ENCODE data around the gene ACOX2. TPM values are rescaled to one million over a fixed set of nuclear protein-coding genes. Genes with fewer than 3 reads are reported as not detected.

Gene ACOX2
- total RNA-seq, 1 experiment from 2014 or later = 3.2 TPM

DNA sequence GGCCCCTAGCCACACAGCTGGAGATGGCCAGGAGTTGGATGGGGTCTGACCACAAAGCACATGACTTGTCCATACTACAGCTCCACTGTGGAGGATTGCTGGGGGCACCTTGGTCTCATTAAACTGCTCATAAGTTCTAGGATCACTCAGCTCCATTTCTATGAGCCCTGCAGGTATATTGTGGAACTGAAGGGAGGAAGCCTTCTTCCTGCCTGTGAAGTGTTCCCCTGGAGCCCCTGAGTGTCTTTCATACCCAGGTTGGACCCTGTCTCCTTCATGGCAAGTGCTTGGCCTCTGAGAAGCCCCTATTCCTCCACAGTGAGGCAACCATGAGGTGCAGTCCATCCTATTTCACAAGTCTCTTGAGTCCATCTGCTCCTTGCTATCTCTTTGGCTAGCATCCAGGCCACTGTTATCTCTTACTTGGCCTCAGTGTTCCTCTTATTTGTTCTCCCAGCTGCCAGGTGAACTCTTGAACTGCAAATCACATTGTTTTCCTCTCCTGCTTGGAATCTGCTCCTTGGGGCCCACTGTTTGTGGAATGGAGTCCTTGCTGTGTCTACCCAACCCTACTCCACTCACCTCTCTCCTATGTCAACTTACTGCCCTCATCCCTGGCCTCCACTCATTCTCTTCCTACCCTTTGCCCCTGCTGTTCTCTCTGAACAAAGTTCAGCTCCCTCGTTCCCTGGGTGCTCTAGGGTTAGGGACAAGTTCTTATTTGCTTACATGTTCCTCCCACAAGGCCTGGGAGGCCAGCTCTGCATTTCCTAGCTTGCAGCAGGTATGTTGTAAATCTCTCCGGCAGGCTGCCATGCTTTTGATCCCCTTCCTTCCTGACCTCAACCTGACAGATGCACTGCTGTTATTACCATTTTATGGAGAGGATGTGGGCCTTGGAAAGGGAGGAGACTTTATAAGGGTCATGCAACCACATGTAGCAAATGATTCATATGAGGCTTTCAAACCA, 1.2 kb downstream of the ACOX2 start:
- no peaks in the 10 kb centered on the region for H3K36me3 ChIP-seq (ENCODE audit: control insufficient read depth, insufficient read depth, low read length)
- H3K9me3 ChIP-seq (ENCODE audit: control insufficient read depth, insufficient read depth, low read depth, low read length) = no peaks in the 10 kb centered on the region
- no TSS peak for BruUV-seq (replicated peaks)
- peak overlapping the region; percentile 44 for H3K27ac ChIP-seq (ENCODE audit: low read length)
- no peaks in the 10 kb centered on the region for H3K27me3 ChIP-seq (ENCODE audit: control insufficient read depth, insufficient read depth, low read length)
- no peaks in the 10 kb centered on the region; the same call in 1 of the 2 replicates for H3K4me1 ChIP-seq (ENCODE audit: control insufficient read depth, insufficient read depth, low read length)
- TF ChIP-seq SIN3A (IDR thresholded peaks at IDR 0.05; ENCODE audit: borderline replicate concordance, insufficient read depth, low read depth, low read length) = no peak
- TF ChIP-seq TCF7L2 (IDR thresholded peaks at IDR 0.05; ENCODE audit: low read depth, low read length) = peak; percentile 96
- H3K4me3 ChIP-seq (ENCODE audit: low read depth in 2 of 2, low read length in 2 of 2) = no peak overlapping the region
- POLR2A ChIA-PET = no interaction called here
- intact Hi-C loops (cut with micrococcal nuclease; ENCODE audit: unreplicated experiment) = no loop called here
- DNase-seq (ENCODE audit: low read depth, low spot score) (no peak), ATAC-seq (no peak)
- CTCF ChIA-PET = interaction anchor here (0.6 kb wide), 1 partner anchor 358 kb away, joined by 5 read pairs; no protein-coding TSS in a partner anchor
- in situ Hi-C loops (cut with HindIII; ENCODE audit: low pct_unique_long_range_greater_than_20kb, low sequenced_read_pairs) = no loop called here

- TF ChIP-seq, protein P1, sequence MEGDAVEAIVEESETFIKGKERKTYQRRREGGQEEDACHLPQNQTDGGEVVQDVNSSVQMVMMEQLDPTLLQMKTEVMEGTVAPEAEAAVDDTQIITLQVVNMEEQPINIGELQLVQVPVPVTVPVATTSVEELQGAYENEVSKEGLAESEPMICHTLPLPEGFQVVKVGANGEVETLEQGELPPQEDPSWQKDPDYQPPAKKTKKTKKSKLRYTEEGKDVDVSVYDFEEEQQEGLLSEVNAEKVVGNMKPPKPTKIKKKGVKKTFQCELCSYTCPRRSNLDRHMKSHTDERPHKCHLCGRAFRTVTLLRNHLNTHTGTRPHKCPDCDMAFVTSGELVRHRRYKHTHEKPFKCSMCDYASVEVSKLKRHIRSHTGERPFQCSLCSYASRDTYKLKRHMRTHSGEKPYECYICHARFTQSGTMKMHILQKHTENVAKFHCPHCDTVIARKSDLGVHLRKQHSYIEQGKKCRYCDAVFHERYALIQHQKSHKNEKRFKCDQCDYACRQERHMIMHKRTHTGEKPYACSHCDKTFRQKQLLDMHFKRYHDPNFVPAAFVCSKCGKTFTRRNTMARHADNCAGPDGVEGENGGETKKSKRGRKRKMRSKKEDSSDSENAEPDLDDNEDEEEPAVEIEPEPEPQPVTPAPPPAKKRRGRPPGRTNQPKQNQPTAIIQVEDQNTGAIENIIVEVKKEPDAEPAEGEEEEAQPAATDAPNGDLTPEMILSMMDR (IDR thresholded peaks at IDR 0.05) = no peak
- no peak for TF ChIP-seq TCF7L2 (IDR thresholded peaks at IDR 0.05; ENCODE audit: low read depth, low read length)
- TF ChIP-seq POLR2AphosphoS5 (IDR thresholded peaks at IDR 0.05; ENCODE audit: low read depth, low read length) = no peak
- TF ChIP-seq SIN3A (IDR thresholded peaks at IDR 0.05; ENCODE audit: borderline replicate concordance, insufficient read depth, low read depth, low read length) = no peak
- TF ChIP-seq, protein P2, sequence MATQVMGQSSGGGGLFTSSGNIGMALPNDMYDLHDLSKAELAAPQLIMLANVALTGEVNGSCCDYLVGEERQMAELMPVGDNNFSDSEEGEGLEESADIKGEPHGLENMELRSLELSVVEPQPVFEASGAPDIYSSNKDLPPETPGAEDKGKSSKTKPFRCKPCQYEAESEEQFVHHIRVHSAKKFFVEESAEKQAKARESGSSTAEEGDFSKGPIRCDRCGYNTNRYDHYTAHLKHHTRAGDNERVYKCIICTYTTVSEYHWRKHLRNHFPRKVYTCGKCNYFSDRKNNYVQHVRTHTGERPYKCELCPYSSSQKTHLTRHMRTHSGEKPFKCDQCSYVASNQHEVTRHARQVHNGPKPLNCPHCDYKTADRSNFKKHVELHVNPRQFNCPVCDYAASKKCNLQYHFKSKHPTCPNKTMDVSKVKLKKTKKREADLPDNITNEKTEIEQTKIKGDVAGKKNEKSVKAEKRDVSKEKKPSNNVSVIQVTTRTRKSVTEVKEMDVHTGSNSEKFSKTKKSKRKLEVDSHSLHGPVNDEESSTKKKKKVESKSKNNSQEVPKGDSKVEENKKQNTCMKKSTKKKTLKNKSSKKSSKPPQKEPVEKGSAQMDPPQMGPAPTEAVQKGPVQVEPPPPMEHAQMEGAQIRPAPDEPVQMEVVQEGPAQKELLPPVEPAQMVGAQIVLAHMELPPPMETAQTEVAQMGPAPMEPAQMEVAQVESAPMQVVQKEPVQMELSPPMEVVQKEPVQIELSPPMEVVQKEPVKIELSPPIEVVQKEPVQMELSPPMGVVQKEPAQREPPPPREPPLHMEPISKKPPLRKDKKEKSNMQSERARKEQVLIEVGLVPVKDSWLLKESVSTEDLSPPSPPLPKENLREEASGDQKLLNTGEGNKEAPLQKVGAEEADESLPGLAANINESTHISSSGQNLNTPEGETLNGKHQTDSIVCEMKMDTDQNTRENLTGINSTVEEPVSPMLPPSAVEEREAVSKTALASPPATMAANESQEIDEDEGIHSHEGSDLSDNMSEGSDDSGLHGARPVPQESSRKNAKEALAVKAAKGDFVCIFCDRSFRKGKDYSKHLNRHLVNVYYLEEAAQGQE (IDR thresholded peaks at IDR 0.05; ENCODE audit: insufficient read depth in 1 of 2, low read depth in 2 of 2, low read length in 1 of 2) = no peak
- intact Hi-C loops (cut with micrococcal nuclease; ENCODE audit: unreplicated experiment) (no loop called here), in situ Hi-C loops (cut with HindIII; ENCODE audit: low pct_unique_long_range_greater_than_20kb, low sequenced_read_pairs) (no loop called here)
- Histone ChIP-seq H3K9me3 (ENCODE audit: control insufficient read depth, insufficient read depth, low read depth, low read length) (no peaks in the 10 kb centered on the region), H3K4me1 (ENCODE audit: control insufficient read depth, insufficient read depth, low read length) (peaks cover under 1% of the 10 kb centered on the region), H3K36me3 (ENCODE audit: control insufficient read depth, insufficient read depth, low read length) (no peaks in the 10 kb centered on the region), H3K27me3 (ENCODE audit: control insufficient read depth, insufficient read depth, low read length) (no peaks in the 10 kb centered on the region), H3K4me3 (ENCODE audit: low read depth in 2 of 2, low read length in 2 of 2) (no peak overlapping the region), H3K27ac (ENCODE audit: low read length) (peak overlapping the region; percentile 44)
- DNase-seq (ENCODE audit: low read depth, low spot score) = no peak
- POLR2A ChIA-PET = no interaction called here
- no TSS peak for BruUV-seq (replicated peaks)
- no peak for ATAC-seq
- CTCF ChIA-PET = interaction anchor here (0.6 kb wide), 1 partner anchor 357 kb away, joined by 5 read pairs; no protein-coding TSS in a partner anchor
Measured at GRCh38 chr3:58534592-58535494, 2.1 kb downstream of the ACOX2 start.
